ENCODE data around the gene GJC3. TPM values are rescaled to one million over a fixed set of nuclear protein-coding genes. Genes with fewer than 3 reads are reported as not detected.
A peak's percentile ranks its signal among the peaks of the same experiment; 100 is the strongest.
"Not testable (repeated sequence)": the region's sequence is repeated elsewhere in the genome, so short reads cannot be mapped to it uniquely, and the experiment has no call there.

Gene GJC3, protein sequence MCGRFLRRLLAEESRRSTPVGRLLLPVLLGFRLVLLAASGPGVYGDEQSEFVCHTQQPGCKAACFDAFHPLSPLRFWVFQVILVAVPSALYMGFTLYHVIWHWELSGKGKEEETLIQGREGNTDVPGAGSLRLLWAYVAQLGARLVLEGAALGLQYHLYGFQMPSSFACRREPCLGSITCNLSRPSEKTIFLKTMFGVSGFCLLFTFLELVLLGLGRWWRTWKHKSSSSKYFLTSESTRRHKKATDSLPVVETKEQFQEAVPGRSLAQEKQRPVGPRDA
- total RNA-seq (under 1 TPM; 0.39 to 0.61 TPM), polyA plus RNA-seq (under 1 TPM; 0.23 to 0.94 TPM)

DNA sequence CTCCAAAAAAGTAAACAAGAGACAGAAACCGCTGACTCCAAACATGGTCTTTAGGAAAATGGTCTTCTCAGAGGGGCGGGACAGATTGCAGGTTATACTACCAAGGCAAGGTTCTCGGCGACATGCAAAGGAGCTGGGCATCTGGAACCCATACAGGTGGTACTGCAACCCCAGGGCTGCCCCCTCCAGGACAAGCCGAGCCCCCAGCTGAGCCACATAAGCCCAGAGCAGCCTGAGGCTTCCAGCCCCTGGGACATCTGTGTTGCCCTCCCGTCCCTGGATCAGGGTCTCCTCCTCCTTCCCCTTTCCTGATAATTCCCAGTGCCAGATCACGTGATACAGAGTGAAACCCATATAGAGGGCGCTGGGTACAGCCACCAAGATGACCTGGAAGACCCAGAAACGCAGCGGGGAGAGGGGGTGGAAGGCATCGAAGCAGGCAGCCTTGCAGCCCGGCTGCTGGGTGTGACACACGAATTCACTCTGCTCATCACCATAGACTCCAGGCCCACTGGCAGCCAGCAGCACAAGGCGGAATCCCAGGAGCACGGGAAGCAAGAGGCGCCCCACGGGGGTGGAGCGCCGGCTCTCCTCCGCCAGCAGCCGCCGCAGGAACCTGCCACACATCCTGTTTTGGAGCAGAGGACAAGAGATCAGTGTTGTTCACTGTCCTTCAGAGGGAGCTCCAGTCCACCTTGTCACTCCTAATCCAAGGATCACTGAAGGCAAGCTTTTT is at the start of gene GJC3:
GJC3 (minus strand) TSS at position 627 of the 736 bp plus-strand sequence; CDS start at position 627, 0 bp downstream.
- CTCF ChIA-PET (ENCODE audit: partially characterized antibody): interaction anchor here (0.6 to 3.9 kb wide), 13 partner anchors 11 to 202 kb away, joined by 3 to 30 read pairs (median 4); partner anchors contain the start of gene TRIM4
- H3K36me3 ChIP-seq (ENCODE audit: insufficient read depth, low read length): no peaks in the 10 kb centered on the region
- POLR2A ChIA-PET (ENCODE audit: partially characterized antibody): interaction anchor here (1.0 to 1.8 kb wide), 4 partner anchors 10 to 173 kb away, joined by 4 to 25 read pairs (median 6); partner anchors contain the start of genes AP4M1 and TRIM4
- Mint-ChIP-seq H3K9me3 (no peaks in the 10 kb centered on the region), H3K4me3 (peak within 1 kb of the TSS; percentile 70 to 88 (median 78)), H3K36me3 (no peaks in the 10 kb centered on the region), H3K27ac (peak within 1 kb of the TSS in 6 of 7 donors; percentile 14 to 70 (median 42)), H3K27me3 (peaks cover 12 to 15% of the 10 kb centered on the region in 2 donors), H3K4me1 (peaks cover 13 to 32% (median 23%) of the 10 kb centered on the region in 4 donors)
- H3K4me3 ChIP-seq (ENCODE audit: low read length in 2 of 2): peak within 1 kb of the TSS in 1 of 2 donors; percentile 38
- intact Hi-C loops (cut with micrococcal nuclease): no loop called here
- no peak within 1 kb of the TSS for H3K27ac ChIP-seq (ENCODE audit: low read depth, low read length)
- H3K27me3 ChIP-seq (ENCODE audit: insufficient read depth, low read length): peaks cover 6% of the 10 kb centered on the region
- H3K4me1 ChIP-seq (ENCODE audit: insufficient read depth, low read length): peaks cover 16% of the 10 kb centered on the region
- no peaks in the 10 kb centered on the region for H3K9me3 ChIP-seq (ENCODE audit: control insufficient read depth in 1 of 2, low read length in 2 of 2)
- DNase-seq: peak; percentile 35 to 50 (median 44)

DNA sequence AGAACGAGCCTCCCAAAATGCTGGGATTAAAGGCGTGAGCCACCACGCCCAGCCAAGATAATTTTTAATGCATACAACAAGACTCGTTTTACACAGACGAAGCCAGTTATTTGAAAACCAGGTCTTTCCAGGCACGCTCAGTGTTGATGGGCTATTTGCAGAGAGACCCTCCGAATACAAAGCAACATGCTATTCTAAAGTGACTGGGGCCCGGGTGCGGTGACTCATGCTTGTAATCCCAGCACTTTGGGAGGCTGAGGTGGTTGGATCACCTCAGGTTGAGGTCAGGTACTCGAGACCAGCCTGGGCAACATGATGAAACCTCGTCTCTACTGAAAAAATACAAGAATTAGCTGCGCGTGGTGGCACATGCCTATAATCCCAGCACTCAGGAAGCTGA is 47.2 kb upstream of the GJC3 start:
- CTCF ChIA-PET (ENCODE audit: partially characterized antibody): interaction anchor here (0.9 to 5.6 kb wide), 4 partner anchors 14 to 157 kb away, joined by 3 to 51 read pairs (median 26); no protein-coding TSS in a partner anchor
- no peaks in the 10 kb centered on the region for H3K36me3 ChIP-seq (ENCODE audit: insufficient read depth, low read length)
- Mint-ChIP-seq H3K27ac (no peak overlapping the region), H3K36me3 (no peaks in the 10 kb centered on the region), H3K4me3 (no peak overlapping the region), H3K9me3 (no peaks in the 10 kb centered on the region), H3K27me3 (peaks cover 9 to 14% of the 10 kb centered on the region in 2 donors), H3K4me1 (peaks cover 0 to 2% (median 0%) of the 10 kb centered on the region in 4 donors)
- intact Hi-C loops (cut with micrococcal nuclease): loop anchor here (5.0 kb wide), 1 partner anchor 106 kb away; the partner anchor contains the start of gene ZNF3
- H3K27me3 ChIP-seq (ENCODE audit: insufficient read depth, low read length): no peaks in the 10 kb centered on the region
- no peaks in the 10 kb centered on the region for H3K4me1 ChIP-seq (ENCODE audit: insufficient read depth, low read length)
- H3K27ac ChIP-seq (ENCODE audit: low read depth, low read length): no peak overlapping the region
- H3K4me3 ChIP-seq (ENCODE audit: low read length in 2 of 2): no peak overlapping the region
- POLR2A ChIA-PET (ENCODE audit: partially characterized antibody): interaction anchor here (0.6 kb wide), 1 partner anchor 24 kb away, joined by 3 read pairs; no protein-coding TSS in a partner anchor
- DNase-seq: no peak
- H3K9me3 ChIP-seq (ENCODE audit: control insufficient read depth in 1 of 2, low read length in 2 of 2): no peaks in the 10 kb centered on the region

DNA sequence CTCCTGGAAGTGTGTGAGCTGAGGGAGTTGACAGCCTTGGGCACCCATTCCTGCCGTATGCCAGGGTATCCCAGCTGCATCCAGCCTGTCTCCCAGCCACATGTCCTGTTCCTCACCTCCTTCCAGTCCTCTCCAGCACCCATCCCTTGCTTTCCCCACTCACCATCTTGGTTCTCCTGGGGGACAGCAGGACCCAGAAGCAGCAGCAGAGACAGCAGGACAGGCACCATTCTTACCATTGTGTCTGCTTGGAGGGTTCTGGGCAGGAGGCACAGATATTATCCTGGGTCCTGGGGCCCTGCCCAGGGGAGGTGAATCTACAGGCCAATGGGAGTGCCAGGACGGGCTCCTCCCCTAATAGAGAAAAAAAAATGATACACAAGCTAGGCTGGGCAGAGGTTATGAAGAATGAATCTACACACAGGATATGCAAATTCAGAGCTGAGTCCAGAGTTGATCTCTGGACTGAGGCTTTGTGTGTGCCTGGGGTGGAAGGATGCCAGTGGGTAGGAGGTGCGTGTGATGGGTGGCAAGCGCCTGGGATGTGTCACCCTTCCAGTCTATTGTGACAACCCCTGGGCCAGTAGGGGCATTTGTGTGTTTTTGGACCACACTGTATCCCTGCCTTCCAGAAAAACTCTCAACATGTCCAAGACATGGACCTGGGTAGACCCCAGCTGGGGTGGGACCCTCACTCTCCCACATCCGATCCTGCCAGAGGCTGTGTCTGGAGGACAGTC is 46.5 kb upstream of the GJC3 start, which contains the start of gene AZGP1:
AZGP1 (minus strand) TSS at position 250 of the 740 bp plus-strand sequence; CDS start at position 239, 11 bp downstream.
- H3K27me3 Mint-ChIP-seq: peaks cover 9 to 16% of the 10 kb centered on the region in 2 donors
- CTCF ChIA-PET (ENCODE audit: partially characterized antibody): interaction anchor here (0.6 to 1.4 kb wide), 3 partner anchors 154 to 1315 kb away, joined by 3 read pairs; no protein-coding TSS in a partner anchor

DNA sequence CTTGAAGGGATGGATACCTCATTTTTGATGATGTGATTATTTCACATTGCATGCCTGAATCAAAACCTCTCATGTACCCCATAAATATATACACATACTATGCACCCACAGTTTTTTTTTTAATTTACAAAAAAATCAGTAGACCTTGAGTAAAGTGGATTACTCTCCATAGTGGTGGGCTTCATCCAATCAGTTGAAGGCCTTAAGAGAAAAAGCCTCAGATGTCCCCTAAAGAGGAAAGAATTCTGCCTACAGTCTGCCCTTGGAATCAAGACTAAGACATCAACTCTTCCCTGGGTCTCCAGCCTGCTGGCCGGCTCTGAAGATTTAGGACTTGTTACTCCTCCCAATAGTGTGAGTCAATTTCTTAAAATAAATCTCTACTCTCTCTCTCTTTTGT is 45.3 kb upstream of the GJC3 start:
- H3K27me3 ChIP-seq (ENCODE audit: insufficient read depth, low read length): no peaks in the 10 kb centered on the region
- Mint-ChIP-seq H3K4me1 (peaks cover 0 to 1% (median 0%) of the 10 kb centered on the region in 4 donors), H3K27ac (no peak overlapping the region), H3K4me3 (no peak overlapping the region), H3K9me3 (no peaks in the 10 kb centered on the region), H3K36me3 (no peaks in the 10 kb centered on the region), H3K27me3 (peaks cover 9 to 21% of the 10 kb centered on the region in 2 donors)
- H3K27ac ChIP-seq (ENCODE audit: low read depth, low read length): no peak overlapping the region
- H3K4me3 ChIP-seq (ENCODE audit: low read length in 2 of 2): no peak overlapping the region
- DNase-seq: no peak
- H3K36me3 ChIP-seq (ENCODE audit: insufficient read depth, low read length): no peaks in the 10 kb centered on the region
- intact Hi-C loops (cut with micrococcal nuclease): loop anchor here (5.0 kb wide), 1 partner anchor 108 kb away; the partner anchor contains the start of gene ZNF3
- ChIA-PET CTCF (ENCODE audit: partially characterized antibody) (interaction anchor here (1.4 kb wide), 1 partner anchor 155 kb away, joined by 3 read pairs; no protein-coding TSS in a partner anchor), POLR2A (ENCODE audit: partially characterized antibody) (no interaction called here)
- no peaks in the 10 kb centered on the region for H3K4me1 ChIP-seq (ENCODE audit: insufficient read depth, low read length)
- H3K9me3 ChIP-seq (ENCODE audit: control insufficient read depth in 1 of 2, low read length in 2 of 2): no peaks in the 10 kb centered on the region

More for the DNA sequence above, 46.5 kb upstream of the GJC3 start, which contains the start of gene AZGP1:
- intact Hi-C loops (cut with micrococcal nuclease): loop anchor here (5.0 kb wide), 1 partner anchor 106 kb away; the partner anchor contains the start of gene ZNF3
- DNase-seq: no peak
- no peaks in the 10 kb centered on the region for H3K9me3 ChIP-seq (ENCODE audit: control insufficient read depth in 1 of 2, low read length in 2 of 2)
- H3K36me3 Mint-ChIP-seq: no peaks in the 10 kb centered on the region
- no peaks in the 10 kb centered on the region for H3K36me3 ChIP-seq (ENCODE audit: insufficient read depth, low read length)
- POLR2A ChIA-PET (ENCODE audit: partially characterized antibody): interaction anchor here (0.6 kb wide), 1 partner anchor 24 kb away, joined by 3 read pairs; no protein-coding TSS in a partner anchor
- no peak within 1 kb of the TSS for H3K27ac ChIP-seq (ENCODE audit: low read depth, low read length)
- H3K4me3 ChIP-seq (ENCODE audit: low read length in 2 of 2): no peak within 1 kb of the TSS
- no peaks in the 10 kb centered on the region for H3K9me3 Mint-ChIP-seq
- H3K27me3 ChIP-seq (ENCODE audit: insufficient read depth, low read length): no peaks in the 10 kb centered on the region
- no peaks in the 10 kb centered on the region for H3K4me1 ChIP-seq (ENCODE audit: insufficient read depth, low read length)
- H3K4me3 Mint-ChIP-seq: no peak within 1 kb of the TSS
- H3K27ac Mint-ChIP-seq: no peak within 1 kb of the TSS
- peaks cover 0 to 2% (median 0%) of the 10 kb centered on the region in 4 donors for H3K4me1 Mint-ChIP-seq

DNA sequence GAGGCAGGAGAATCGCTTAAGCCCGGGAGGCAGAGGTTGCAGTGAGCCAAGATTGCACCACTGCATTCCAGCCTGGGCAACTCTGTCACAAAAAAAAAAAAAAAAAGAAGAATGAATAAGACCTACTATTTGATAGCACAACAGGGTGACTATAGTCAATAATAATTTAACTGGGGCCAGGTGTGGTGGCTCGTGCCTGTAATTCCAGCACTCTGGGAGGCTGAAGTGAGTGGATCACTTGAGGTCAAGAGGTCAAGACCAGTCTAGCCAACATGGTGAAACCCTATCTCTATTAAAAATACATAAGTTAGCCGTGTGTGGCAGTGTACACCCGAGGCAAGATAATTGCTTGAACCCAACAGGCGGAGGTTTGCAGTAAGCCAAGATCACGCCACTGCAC is 44.4 kb upstream of the GJC3 start:
- H3K27me3 ChIP-seq (ENCODE audit: insufficient read depth, low read length); H3K27ac Mint-ChIP-seq; DNase-seq; H3K4me1 ChIP-seq (ENCODE audit: insufficient read depth, low read length); intact Hi-C loops (cut with micrococcal nuclease); H3K4me1 Mint-ChIP-seq; H3K4me3 Mint-ChIP-seq; H3K27ac ChIP-seq (ENCODE audit: low read depth, low read length); H3K36me3 ChIP-seq (ENCODE audit: insufficient read depth, low read length); H3K4me3 ChIP-seq (ENCODE audit: low read length in 2 of 2); H3K36me3 Mint-ChIP-seq; CTCF ChIA-PET (ENCODE audit: partially characterized antibody); H3K9me3 Mint-ChIP-seq; POLR2A ChIA-PET (ENCODE audit: partially characterized antibody); H3K9me3 ChIP-seq (ENCODE audit: control insufficient read depth in 1 of 2, low read length in 2 of 2): not testable (repeated sequence)
- peaks cover 10 to 19% of the 10 kb centered on the region in 2 donors for H3K27me3 Mint-ChIP-seq

DNA sequence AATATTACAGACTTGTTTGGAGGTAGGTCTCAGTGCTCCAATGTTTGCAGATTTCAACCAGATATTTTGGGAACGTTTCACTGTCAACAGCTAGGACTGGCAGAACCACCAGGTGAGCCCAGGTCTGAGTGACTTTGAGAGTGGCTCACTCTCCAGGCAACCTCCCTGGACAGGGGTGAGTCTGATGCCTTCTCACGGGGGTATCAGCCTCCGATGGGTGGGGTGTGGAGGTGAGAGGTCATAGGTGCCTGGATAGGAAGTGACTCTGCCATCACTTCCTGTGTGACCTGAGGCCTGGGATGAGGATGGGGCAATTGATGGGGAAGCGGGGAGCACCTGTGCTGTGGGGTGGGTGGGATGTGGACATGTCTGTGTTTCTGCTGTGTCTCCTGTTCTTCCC is 41.8 kb upstream of the GJC3 start:
- no peak overlapping the region for H3K27ac Mint-ChIP-seq
- Histone ChIP-seq H3K4me1 (ENCODE audit: insufficient read depth, low read length) (no peaks in the 10 kb centered on the region), H3K9me3 (ENCODE audit: control insufficient read depth in 1 of 2, low read length in 2 of 2) (no peaks in the 10 kb centered on the region), H3K27ac (ENCODE audit: low read depth, low read length) (no peak overlapping the region), H3K4me3 (ENCODE audit: low read length in 2 of 2) (no peak overlapping the region), H3K36me3 (ENCODE audit: insufficient read depth, low read length) (no peaks in the 10 kb centered on the region), H3K27me3 (ENCODE audit: insufficient read depth, low read length) (no peaks in the 10 kb centered on the region)
- H3K27me3 Mint-ChIP-seq: peaks cover 6 to 30% of the 10 kb centered on the region in 2 donors
- intact Hi-C loops (cut with micrococcal nuclease): no loop called here
- no peaks in the 10 kb centered on the region for H3K9me3 Mint-ChIP-seq
- no peak for DNase-seq
- no peaks in the 10 kb centered on the region for H3K36me3 Mint-ChIP-seq
- ChIA-PET POLR2A (ENCODE audit: partially characterized antibody) (no interaction called here), CTCF (ENCODE audit: partially characterized antibody) (interaction anchor here (2.1 kb wide), 1 partner anchor 58 kb away, joined by 8 read pairs; no protein-coding TSS in a partner anchor)
- H3K4me1 Mint-ChIP-seq: no peaks in the 10 kb centered on the region
- H3K4me3 Mint-ChIP-seq: no peak overlapping the region

Measured in CD4-positive, alpha-beta memory T cell (primary cell).